HG03139 (cell line): Measurements from ENCODE around the gene EXT2.

Experiments
- ATAC-seq: cut with Tn5 transposase; IDR thresholded peaks from one replicate; pipeline ENCODE4 v1.9.1; 2021; ENCODE audit not compliant: unreplicated experiment

Gene EXT2

DNA sequence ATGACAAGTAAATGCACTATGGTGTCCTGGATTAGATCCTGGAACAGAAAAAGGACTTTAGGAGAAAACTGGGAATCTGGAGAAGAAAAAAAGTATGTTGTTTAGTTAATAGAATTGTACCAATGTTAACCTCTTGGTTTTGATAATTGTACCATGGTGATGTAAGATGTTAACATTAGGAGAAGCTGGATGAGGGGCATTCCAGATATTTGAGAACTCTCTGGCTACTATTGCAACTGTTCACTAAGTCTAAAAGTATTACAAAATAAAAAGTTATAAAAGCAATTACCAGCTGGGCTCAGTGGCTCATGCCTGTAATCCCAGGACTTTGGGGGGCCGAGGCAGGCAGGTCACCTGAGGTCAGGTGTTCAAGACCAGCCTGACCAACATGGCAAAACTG lies 66.5 kb downstream of the EXT2 start:
- ATAC-seq, result no peak

DNA sequence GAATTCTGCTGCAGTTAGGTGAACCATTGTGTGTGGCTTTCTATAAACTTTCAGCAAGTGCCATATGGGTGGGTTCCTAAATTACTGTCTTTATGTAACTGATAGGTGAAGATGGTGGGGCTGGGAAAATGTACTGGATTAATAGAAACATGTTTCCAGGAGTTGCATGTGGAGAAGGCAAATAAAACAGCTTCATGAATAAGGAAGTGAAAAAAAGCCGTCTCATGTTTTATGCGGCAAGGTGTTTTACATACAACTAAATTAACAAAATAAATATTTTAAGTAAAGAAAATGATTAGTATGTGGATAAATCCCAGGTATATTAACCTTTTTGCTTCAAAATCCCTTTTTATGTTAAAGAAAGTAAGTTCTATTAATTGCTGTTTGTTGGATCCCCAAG lies 67.2 kb downstream of the EXT2 start:
- no peak for ATAC-seq

DNA sequence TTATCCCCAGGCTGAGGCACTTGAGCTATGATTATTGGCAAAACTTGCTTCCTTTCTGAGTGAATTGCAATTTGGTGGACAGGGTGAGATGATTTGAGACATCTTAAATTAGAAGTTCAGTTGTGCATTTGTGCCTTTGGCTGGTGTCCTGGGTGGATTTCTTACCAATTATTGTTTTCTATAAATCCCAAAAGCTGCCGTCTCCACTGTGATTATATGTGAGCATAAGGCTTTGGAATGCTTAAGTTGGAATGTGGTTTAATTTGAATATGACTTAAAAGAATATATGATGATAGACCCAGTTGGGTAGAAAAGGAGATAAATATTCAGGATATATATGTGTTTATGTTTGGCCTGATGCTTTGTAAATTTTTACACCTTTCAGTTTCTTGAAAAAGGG lies 70.0 kb downstream of the EXT2 start:
- ATAC-seq, result no peak

DNA sequence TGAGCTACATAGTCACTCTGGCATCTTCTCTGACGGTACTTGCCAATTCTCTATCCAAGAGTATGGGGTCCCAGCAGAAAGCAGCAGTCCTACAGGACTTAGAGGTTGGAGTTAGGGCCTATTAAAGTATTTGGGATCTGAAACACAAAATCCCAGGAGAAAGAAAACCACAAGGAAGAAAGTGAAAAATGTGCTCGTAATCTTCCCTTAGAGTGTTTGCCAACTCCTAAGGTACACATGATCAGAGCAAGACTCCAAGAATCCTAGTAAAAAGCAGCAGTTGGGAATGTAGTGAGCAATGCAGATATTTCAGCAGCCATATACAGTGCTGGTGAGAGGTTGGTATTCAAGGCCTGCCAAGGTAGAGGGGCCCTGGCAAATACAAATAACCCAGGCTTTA lies 71.6 kb downstream of the EXT2 start:
- ATAC-seq, result no peak

DNA sequence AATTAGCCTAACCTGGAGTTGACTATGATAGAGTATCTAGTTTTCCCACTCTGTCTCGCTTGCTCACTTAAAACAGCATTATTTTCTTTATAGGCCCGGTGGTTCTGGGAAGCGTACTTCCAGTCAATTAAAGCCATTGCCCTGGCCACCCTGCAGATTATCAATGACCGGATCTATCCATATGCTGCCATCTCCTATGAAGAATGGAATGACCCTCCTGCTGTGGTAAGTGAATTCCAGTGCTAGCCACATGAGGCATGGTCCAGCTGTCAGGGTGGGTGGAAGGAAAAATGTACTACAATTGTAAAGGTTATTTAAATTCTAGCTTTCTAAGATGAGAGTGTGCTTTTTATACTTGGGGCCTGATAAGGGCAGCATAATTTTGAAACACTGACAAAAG lies 76.0 kb downstream of the EXT2 start:
- no peak for ATAC-seq

DNA sequence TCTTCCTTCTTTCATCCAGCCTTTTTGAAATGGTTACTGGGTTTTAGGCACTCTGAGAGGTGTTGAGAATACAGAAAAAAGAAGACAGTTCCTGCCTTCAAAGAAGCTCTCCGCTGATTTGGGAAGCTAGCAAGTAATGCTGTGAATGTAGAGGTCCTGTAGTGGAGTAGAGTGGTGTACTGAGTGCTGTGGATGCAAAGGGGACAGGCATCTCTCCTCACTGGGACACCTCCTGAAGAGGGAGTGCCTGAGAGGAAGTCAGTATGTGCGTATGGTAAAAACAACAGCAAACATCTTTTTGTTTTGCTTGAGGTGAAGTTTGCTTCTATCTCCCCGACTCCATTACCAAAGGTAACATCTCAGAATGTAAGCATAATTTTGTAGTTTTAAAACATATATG lies 77.5 kb downstream of the EXT2 start:
- ATAC-seq, result no peak

DNA sequence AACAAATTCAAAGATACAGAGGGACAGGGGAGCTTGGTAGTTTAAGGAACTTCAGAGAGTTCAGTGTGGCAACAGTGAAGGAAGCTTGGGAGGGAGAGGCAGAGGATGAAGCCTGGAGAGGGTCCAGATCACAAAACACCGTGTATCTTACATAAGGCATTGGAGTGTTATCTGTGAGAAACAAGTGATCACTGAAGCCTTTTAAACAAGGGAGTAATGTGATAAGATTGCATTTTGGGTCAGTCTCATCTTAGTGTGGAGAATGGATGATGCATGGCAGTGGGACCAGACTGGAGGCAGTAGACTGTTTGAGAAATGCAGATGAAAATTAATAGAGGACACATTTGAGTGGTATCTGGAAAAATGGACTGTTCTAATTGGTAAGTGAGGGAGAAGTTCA lies 79.4 kb downstream of the EXT2 start:
- no peak for ATAC-seq

DNA sequence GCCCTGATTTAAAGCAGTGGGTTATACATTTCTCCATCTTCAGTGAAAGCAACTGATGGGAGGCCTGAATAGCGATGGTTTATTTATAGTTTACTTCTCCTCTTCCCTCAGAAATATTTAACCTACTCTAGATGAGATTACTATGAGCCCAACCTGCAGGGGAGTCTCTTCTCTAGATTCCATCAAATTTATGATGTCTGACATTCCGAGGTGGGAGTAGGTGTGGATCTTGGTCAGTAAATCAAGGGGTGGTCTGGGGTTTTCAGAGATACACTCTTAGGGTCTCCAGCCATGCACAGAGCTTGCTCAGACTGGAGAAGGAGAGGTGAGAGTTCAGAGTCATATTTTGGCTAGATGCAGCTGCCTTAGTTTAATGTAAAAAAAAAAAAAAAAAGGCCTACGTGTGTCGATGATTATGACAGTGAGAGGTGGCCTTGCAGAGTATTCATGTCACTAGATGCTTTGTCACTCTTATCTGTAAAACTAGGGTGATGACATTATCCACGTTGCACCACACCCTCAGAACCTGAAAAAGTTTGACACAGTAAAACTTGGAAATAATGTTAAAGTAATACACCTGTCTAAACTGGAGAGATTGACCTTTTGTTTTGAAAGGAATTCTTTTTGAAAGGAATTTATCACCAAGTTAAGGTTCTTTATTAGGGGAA lies 81.2 kb downstream of the EXT2 start:
- no peak for ATAC-seq

DNA sequence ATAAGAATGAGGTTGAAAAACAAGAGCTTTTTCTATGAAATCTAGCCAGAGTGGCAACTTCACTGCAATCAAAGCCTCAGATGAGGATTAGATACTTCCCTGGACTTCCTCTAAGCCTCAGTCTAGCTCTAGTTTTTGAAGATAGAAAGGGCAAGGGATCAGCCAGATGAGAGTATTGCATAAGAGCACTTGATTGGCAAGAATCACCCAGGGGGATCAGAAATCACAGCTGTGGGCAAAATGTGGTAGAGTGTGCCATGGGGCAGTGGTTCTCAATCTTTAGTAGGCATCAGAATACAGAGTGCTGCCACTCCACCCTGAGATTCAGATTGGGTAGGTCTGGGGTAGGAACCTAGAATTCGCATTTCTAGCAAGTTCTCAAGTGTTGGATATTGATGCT lies 82.4 kb downstream of the EXT2 start:
- no peak for ATAC-seq

DNA sequence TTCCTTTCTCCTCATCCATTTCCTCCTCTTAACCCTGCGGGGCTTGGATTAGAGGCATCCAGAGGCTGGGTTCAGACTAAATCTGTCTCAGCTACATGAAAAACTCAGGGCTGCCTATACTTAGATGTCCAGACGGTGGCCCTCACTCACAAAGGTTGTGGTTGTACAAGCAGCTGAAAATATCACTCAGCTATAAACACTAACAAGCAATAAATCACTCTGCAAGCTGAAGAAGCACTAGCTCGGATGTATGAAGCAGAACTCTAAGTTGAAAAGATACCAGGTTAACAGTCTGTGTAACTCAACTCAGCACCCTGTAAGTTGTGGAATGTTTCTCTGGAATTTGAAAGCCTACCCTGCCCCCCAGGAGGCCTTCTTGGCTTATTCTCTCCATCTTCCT lies 82.9 kb downstream of the EXT2 start:
- ATAC-seq, result no peak

DNA sequence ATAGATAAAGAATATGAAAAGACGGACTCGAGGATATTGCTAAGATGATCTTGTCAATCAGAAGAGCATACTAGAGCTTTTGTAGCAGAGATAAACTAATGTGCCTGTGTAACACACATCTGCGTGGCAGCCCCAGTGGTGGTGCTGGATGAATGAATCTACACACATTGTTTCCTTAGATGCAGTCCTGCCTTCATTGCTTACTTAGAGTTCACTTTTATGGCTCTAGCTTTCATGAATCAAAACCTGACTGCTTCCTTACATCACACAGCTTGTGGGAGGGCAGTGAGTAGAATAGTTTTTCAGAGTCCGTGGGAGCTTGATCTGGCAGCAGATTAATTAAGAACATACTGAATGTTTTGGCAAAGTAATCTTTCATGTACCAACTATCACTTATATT lies 83.7 kb downstream of the EXT2 start:
- ATAC-seq, result no peak

DNA sequence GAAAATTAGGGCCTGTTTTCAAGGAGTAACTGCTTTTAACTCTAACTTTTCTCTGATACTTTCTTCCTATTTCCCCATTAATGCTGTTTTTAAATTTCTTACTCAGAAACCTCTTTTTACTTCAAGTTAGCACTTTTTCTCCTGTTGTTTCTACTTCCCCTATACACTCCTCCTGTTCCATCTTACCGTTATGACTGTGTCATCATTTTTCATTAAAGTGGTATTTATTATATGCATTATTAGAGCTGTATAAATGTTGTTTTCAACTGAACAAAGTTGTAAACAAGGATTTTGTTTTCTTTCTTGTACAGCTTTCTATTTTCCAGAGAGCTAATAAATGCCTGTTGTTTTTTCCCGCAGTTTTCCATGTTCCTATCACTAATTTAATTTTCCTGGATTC lies 84.6 kb downstream of the EXT2 start:
- no peak for ATAC-seq

DNA sequence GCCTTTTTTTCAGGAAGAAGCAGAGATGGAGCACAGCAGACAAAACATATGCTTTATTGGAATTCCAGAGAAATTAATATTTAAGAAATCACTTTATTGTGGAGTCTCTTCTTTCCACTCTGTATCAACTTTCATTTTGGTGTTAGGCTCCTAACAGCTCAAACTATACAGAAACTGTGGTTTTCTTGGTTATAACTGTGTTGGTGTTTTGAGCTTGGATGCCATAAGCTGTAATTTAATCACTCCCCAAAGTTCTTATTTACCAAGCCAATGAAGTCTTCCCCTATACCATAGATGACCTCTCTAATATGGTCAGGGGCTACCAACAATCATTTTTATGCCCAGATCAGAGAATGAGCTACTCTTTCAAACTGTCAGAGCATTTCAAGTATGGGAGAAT lies 90.0 kb downstream of the EXT2 start:
- ATAC-seq, result no peak

DNA sequence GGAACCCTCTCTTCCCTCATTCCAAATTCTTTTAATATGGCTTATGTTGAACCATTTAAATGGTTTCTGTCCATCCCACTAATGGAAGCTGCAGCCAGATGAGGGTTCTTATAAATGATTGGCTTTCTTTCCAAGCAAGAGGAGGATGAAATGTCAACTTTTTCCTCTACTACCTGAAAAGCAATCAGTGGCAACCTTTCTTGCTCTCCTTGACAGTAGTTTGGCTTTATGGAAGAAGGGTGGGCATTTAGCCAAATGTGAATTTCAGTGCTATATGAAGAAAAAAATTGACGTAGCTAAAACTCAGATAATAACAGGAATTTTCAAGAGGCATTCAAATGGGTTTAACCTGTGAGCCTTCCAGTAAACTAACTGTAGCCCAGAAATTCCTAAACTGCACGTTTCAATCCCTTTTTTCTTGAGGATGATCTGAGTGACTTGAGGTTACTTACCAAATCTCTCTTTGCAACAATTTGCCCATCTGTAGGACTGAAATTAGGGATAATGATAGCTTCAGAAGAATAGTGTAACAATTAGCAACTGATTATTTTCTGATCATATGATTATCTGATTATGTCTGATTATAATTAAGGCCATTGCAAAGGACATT lies 90.9 kb downstream of the EXT2 start:
- no peak for ATAC-seq

DNA sequence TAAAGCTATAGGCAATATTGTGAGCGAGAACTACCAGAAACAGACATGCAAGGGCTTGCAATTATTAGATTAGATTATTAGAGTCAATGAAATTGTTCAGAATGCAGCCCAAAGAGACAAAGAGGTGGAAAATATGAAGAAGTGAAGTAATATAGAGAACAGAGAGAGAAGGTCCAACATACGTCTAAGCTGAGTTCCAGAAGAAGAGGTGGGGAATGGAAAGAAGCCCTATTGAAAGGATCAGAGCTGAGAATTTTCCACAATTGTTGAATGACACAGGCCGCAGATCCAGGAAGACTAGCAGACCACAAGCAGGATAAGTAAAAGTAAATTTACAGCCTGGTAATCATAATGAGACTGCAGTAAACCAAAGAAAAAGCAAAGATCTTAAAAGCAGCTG lies 93.2 kb downstream of the EXT2 start:
- no peak for ATAC-seq

DNA sequence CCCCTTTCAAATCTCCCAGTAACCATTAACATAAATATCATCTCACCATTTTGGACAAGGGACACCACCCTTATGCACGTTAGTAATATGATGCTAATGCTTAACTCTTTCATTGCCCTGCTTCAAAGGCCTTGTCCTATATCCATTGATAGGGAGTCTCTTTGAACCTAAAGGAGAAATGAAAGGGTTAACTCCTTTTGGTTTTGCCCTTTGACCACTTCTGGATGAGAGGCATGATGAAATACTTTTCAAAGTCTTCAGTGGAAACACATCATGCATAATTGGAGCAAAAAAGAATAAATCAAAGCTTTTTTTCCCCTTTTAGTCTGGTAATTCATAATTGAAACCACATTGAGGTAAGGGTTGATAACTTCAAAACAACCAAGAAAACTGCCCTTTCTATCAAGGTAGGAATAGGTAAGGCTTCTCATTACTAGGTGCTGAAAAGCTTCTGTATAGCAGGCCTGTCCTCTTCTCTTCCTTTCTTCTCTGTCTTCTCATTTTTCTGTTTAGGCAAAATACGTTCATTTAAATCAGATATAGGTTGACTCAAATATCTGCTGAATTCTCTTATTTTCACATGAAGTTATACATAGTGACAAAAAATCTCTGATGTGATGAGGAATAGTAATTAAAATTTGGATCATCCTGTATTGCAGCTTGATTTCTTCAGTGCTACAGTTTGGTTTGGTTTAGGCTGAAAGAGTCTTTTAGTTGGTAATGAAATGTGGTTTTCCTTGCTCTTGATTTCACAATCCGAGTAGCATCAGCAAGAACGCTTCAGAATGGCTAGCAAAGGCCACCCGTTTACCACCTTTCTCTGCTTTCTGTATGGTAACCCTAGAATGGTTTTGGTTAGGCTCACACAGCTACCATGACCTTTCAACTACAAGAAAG lies 94.8 kb downstream of the EXT2 start:
- no peak for ATAC-seq

DNA sequence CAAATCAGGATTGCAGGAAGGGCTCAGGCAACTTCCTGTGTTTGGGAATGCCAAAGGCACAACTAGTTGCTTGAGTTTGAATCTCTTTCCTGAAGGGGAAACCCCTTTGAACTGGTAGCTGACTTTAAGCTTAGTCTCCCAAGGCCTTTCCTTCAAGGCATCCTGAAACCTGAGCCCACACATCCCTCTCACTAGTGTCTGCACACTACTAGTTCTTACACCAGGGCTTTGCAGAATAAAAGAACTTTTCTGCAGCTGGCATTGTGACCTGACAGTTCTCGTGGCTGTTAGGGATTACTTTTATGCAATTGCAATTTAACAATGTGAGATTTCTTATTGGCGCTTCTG lies 95.4 kb downstream of the EXT2 start:
- no peak for ATAC-seq

DNA sequence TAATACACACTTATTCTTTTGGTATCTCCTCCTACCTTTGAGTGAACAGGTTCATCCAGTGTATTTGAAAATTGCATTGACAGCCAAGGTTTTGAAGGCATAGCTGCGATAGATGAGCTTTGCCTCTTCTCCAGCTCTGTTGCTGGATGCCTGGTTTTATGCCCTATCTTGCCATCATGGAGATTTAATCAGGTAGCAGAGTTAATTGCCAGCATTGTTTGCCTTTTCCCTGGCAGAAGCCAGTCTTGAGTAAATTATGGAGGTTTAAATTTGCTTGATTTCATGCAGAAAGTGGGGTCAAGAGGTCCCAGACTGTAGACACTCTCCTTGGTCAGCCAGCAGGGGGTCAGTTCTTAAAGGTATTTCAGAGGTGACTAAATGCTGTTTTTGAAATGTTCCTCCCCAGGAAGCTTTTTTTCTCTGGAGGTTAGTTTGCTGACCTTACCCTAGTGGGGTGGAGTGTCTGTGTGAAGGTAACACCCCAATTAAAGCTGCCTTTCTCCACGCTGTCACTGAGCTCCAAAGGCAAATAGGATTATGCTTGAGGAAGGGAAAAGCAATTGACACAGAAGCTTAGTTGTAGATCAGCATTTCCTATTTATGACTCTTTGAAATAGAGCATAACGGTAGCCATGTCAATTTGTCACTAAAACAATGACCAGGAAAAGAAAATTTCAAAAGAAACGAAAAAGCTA lies 96.0 kb downstream of the EXT2 start:
- ATAC-seq, result no peak

DNA sequence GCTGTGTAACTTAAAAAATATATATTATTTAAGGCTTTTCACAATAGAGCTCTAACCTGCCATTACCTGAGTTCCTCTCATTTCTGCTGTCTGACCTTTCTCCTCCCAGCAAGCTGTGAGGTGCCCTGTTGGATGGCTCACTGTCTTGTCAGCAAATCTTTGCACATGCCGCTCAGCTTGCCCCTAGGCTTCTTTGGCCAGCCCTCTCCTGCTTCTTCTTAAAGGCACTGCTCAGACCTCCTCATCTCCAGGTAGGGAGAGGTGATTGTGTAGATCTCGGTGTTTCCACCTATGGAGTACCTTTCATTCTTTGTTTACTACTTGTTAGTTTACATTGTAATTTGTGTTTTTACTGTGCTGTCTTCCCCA lies 96.5 kb downstream of the EXT2 start:
- no peak for ATAC-seq

DNA sequence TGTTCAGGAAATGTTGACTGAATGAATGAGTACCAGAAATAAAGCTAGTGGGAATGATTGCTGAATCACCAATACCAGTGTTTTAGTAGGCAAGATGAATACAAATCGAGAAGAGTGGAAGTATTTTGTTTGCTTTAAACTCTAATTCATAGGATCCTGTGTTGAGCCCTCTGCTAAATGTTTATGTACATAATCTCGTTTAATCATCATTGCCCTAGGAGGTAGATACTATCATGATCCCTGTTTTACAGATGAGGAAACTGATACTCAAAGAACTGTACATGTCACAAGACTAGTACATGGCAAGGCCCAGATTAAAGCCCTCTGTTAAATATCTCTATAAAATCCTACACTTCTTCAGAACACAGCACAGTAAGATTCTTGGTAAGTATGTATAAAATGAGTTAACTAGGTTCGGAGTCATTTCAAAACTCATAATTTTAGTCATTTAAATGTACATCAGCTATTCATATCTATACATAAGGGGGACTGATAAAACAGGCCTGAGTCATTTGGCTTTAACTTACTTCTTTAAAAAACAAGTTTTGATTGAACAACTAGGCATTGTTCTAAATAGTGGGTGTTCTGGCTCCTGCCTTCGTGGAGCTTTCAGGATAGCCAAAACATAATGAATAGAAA lies 97.1 kb downstream of the EXT2 start:
- ATAC-seq, result no peak

DNA sequence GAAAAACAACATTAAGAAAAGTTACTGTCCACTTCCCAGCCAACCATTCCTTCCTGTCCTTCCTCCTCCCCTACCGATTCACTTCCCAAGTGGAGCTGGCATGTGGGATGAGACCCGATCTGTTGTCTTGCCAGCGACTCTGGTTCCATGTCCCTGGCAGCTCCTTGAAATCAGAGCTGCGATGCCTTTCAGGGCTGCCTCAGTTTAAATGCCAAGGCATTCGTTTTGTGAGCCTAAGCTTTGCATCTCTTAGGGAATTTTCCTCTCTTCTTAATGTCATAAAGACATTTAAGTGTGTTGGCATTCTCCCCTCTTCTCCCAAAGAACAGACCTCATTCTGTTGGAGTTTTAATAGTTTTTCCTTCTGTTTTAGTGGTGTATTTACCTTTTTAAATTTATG lies 98.4 kb downstream of the EXT2 start:
- no peak for ATAC-seq
